ENCODE results near the gene SIRT4. TPM values are rescaled to one million over a fixed set of nuclear protein-coding genes. Genes with fewer than 3 reads are reported as not detected.

The SIRT4 gene
- total RNA-seq, 1 experiment from 2014 or later, result 2.8 TPM

DNA sequence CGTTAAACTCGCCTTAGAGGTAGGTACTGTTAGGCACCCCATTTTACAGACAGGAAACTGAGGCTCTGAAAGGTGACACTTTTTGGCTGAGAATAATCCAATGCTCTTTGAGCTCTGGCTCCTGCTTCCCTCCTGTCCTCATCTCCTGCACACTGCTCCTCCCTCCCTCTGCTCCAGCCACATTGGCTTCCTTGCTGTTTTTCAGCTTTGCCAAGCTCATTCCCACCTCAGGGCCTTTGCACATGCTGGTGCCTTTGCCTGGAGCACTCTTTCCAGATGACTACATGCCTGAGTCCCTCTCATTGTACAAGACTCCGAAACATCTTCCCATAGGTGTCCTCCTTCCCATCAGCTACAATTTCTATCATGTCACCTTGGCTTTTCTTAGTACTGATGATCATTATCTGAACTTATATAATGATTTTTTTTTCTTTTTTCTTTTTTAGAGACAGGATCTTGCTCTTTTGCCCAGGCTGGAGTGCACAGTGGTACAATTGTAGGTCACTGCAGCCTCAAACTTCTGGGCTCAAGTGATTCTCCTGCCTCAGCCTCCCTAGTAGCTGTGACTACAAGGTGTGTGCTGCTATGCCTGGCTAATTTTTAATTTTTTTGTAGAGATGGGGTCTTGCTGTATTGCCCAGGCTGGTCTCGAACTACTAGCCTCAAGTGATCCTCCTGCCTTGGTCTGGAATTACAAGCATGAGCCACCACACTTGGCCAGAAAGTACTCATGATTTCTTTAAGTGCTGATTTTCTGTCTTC is 51.6 kb downstream of the SIRT4 start:
- Histone ChIP-seq H3K4me2 (ENCODE audit: low read length) (no peak overlapping the region), H3K4me3 (replicated peaks in 1 of 2; ENCODE audit: low read depth in 1 of 2, low read length in 2 of 2) (no peak overlapping the region), H3K79me2 (ENCODE audit: insufficient read depth, low read length) (no peaks in the 10 kb centered on the region), H3K27me3 (ENCODE audit: insufficient read depth, low read length) (no peaks in the 10 kb centered on the region), H3K27ac (ENCODE audit: low read depth, low read length) (no peak overlapping the region), H2AFZ (ENCODE audit: low read depth, low read length, poor library complexity, severe bottlenecking) (no peak overlapping the region), H4K20me1 (ENCODE audit: insufficient read depth) (no peaks in the 10 kb centered on the region), H3K36me3 (ENCODE audit: control insufficient read depth in 1 of 2, insufficient read depth in 2 of 2, low read length in 2 of 2) (peaks cover 9 to 24% of the 10 kb centered on the region in 2 experiments), H3K9ac (ENCODE audit: low read length) (no peak overlapping the region), H3K9me2 (ENCODE audit: insufficient read depth) (no peaks in the 10 kb centered on the region), H3K4me1 (ENCODE audit: control insufficient read depth in 1 of 2, insufficient read depth in 2 of 2, low read length in 2 of 2) (peaks cover 0 to 14% of the 10 kb centered on the region in 2 experiments; a peak in 2 of 4 replicates), H3K9me3 (ENCODE audit: control insufficient read depth in 1 of 2, insufficient read depth in 1 of 2, low read depth in 1 of 2, low read length in 2 of 2) (no peaks in the 10 kb centered on the region)
- ChIA-PET CTCF (interaction anchor here (1.2 kb wide), 1 partner anchor 12 kb away, joined by 3 read pairs; no protein-coding TSS in a partner anchor), POLR2A (no interaction called here), RAD21 (ENCODE audit: low non-redundant PET in 1 of 2, low total read pairs in 2 of 2, uncharacterized antibody in 2 of 2, unreplicated experiment in 2 of 2) (no interaction called here)
- DNase-seq (ENCODE audit: low read depth, low spot score) (no peak), ATAC-seq (no peak)
- TF ChIP-seq, protein P1, sequence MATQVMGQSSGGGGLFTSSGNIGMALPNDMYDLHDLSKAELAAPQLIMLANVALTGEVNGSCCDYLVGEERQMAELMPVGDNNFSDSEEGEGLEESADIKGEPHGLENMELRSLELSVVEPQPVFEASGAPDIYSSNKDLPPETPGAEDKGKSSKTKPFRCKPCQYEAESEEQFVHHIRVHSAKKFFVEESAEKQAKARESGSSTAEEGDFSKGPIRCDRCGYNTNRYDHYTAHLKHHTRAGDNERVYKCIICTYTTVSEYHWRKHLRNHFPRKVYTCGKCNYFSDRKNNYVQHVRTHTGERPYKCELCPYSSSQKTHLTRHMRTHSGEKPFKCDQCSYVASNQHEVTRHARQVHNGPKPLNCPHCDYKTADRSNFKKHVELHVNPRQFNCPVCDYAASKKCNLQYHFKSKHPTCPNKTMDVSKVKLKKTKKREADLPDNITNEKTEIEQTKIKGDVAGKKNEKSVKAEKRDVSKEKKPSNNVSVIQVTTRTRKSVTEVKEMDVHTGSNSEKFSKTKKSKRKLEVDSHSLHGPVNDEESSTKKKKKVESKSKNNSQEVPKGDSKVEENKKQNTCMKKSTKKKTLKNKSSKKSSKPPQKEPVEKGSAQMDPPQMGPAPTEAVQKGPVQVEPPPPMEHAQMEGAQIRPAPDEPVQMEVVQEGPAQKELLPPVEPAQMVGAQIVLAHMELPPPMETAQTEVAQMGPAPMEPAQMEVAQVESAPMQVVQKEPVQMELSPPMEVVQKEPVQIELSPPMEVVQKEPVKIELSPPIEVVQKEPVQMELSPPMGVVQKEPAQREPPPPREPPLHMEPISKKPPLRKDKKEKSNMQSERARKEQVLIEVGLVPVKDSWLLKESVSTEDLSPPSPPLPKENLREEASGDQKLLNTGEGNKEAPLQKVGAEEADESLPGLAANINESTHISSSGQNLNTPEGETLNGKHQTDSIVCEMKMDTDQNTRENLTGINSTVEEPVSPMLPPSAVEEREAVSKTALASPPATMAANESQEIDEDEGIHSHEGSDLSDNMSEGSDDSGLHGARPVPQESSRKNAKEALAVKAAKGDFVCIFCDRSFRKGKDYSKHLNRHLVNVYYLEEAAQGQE (IDR thresholded peaks at IDR 0.05; ENCODE audit: low read depth), result no peak
- no peak for TF ChIP-seq YY1 (IDR thresholded peaks at IDR 0.05; ENCODE audit: extremely low read depth, insufficient replicate concordance, low read depth, low read length)
- no peak for TF ChIP-seq POLR2A (IDR thresholded peaks at IDR 0.05; ENCODE audit: borderline replicate concordance, extremely low read depth, insufficient read depth, insufficient read length)
- TF ChIP-seq POLR2AphosphoS5 (IDR thresholded peaks at IDR 0.05; ENCODE audit: low read depth, low read length), result no peak
- TF ChIP-seq TCF7L2 (IDR thresholded peaks at IDR 0.05; ENCODE audit: borderline replicate concordance, extremely low read depth, insufficient read depth, insufficient read length), result no peak
- TF ChIP-seq ELF1 (IDR thresholded peaks at IDR 0.05; ENCODE audit: borderline replicate concordance, low read depth), result no peak
- no peak for TF ChIP-seq RAD21 (IDR thresholded peaks at IDR 0.05; ENCODE audit: low read depth)
- no peak for TF ChIP-seq FOSL1 (IDR thresholded peaks at IDR 0.05; ENCODE audit: low read depth)
- TF ChIP-seq SP1 (IDR thresholded peaks at IDR 0.05; ENCODE audit: low read depth), result no peak
- no peak for TF ChIP-seq ZFX (IDR thresholded peaks at IDR 0.05)
- TF ChIP-seq, protein P2, sequence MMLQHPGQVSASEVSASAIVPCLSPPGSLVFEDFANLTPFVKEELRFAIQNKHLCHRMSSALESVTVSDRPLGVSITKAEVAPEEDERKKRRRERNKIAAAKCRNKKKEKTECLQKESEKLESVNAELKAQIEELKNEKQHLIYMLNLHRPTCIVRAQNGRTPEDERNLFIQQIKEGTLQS (IDR thresholded peaks at IDR 0.05), result no peak
- TF ChIP-seq CBX3 (IDR thresholded peaks at IDR 0.05; ENCODE audit: low read depth), result no peak
- no peak for TF ChIP-seq EZH2phosphoT487 (IDR thresholded peaks at IDR 0.05; ENCODE audit: borderline replicate concordance)
- no peak for TF ChIP-seq SRF (IDR thresholded peaks at IDR 0.05; ENCODE audit: low read depth)
- no peak for TF ChIP-seq EZH2 (IDR thresholded peaks at IDR 0.05)
- intact Hi-C loops (cut with micrococcal nuclease), result no loop called here
- no TSS peak for BruUV-seq (replicated peaks)

Data from HCT116 (cell line).